Karpas-422 (cell line): ENCODE results near the gene NEDD4L. TPM values are rescaled to one million over a fixed set of nuclear protein-coding genes. Genes with fewer than 3 reads are reported as not detected.

ENCODE experiments used
- DNase-seq: peaks from one replicate; pipeline ENCODE4 v3.0.0-alpha.2; 2015
- H2AFZ ChIP-seq: fragments of 200-600 bp; sonication (generic); 2 replicates; pipeline ENCODE4 v1.6.1; 2014; ENCODE audit warnings: antibody characterized with exemption, low read length, mixed read lengths
- H3K27ac ChIP-seq: fragments of 200-600 bp; sonication (generic); 2 replicates; pipeline ENCODE4 v1.5.1; 2014; ENCODE audit warnings: mild to moderate bottlenecking, low read length, moderate library complexity
- H3K27me3 ChIP-seq: fragments of 200-600 bp; sonication (generic); 2 replicates; pipeline ENCODE4 v1.6.1; 2014; ENCODE audit warnings: low read length, mixed read lengths
- H3K36me3 ChIP-seq: fragments of 200-600 bp; sonication (generic); 2 replicates; pipeline ENCODE4 v1.6.1; 2014; ENCODE audit warnings: low read length, mixed read lengths; ENCODE audit not compliant: insufficient read depth
- H3K4me1 ChIP-seq: fragments of 200-600 bp; sonication (generic); 2 replicates; pipeline ENCODE4 v1.6.1; 2014; ENCODE audit warnings: mild to moderate bottlenecking, low read length, mixed read lengths
- H3K4me2 ChIP-seq: fragments of 200-600 bp; sonication (generic); 2 replicates; pipeline ENCODE4 v1.6.1; 2014; ENCODE audit warnings: low read length, low read depth, mild to moderate bottlenecking; ENCODE audit not compliant: poor library complexity, severe bottlenecking
- H3K4me3 ChIP-seq: fragments of 200-600 bp; sonication (generic); 2 replicates; pipeline ENCODE4 v1.5.1; 2014; ENCODE audit warnings: mild to moderate bottlenecking, antibody characterized with exemption, low read length, mixed read lengths
- H3K79me2 ChIP-seq: fragments of 200-600 bp; sonication (generic); 2 replicates; pipeline ENCODE4 v1.6.1; 2014; ENCODE audit warnings: mild to moderate bottlenecking, low read length, mixed read lengths
- H3K9ac ChIP-seq: fragments of 200-600 bp; sonication (generic); 2 replicates; pipeline ENCODE4 v1.6.0; 2014; ENCODE audit warnings: low read length
- H3K9me2 ChIP-seq: fragments of 200-600 bp; sonication (generic), shearing (Covaris generic); replicated peaks from 2 replicates; pipeline ENCODE4 v1.6.0; 2014; ENCODE audit warnings: mild to moderate bottlenecking, low read length, moderate library complexity; ENCODE audit not compliant: insufficient read depth
- H3K9me3 ChIP-seq: fragments of 300-700, 200-600 bp; sonication (generic); 2 replicates; pipeline ENCODE4 v1.6.1; 2014; ENCODE audit warnings: low read length, mixed read lengths
- H4K20me1 ChIP-seq: fragments of 200-600 bp; sonication (generic); 2 replicates; pipeline ENCODE4 v1.6.1; 2014; ENCODE audit warnings: mild to moderate bottlenecking, antibody characterized with exemption, low read length, low read depth; ENCODE audit not compliant: insufficient read depth
- total RNA-seq: library from RNA; depleted of rRNA; stranded (reverse); fragments of >200 nt; shearing (Covaris generic); gene quantifications from 2 replicates; pipeline ENCODE4 v1.2.3, GENCODE V29; 2014; ENCODE audit warnings: low replicate concordance

Gene NEDD4L
- total RNA-seq, 1 experiment from 2014 or later = 17.1 TPM

DNA sequence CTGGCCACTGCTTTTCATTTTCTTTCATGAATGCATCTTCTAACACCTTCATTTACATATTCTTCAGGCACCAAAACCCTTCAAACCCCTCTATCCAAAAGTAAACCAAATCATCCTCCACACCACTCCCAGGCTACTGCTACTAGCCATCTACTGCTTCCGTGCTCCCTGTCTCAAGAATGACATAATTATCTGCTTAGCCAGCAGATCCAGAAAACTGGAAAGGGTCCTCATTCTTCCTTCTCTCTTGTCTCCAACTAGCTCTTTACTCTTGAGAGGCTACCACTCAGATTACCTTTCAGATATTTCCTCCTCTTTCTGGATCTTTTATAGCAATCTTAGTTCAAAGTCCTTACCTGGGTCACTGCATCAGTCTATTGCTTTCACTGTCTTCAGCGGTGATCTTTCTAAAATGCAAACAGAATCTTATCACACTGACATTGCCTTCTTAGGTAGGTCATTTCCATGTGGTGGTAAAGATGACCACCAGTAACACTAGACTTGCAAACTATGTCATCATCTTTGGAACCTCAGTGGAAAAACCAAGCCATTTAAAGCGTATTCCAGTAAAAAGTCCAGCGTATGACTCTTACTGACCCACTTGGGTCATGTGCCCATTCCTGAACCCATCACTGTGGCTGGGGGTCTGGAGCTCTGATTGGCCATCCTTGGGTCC lies 15.8 kb upstream of the NEDD4L start:
- Histone ChIP-seq H3K36me3 (no peaks in the 10 kb centered on the region), H3K79me2 (no peaks in the 10 kb centered on the region), H3K9me3 (no peaks in the 10 kb centered on the region), H2AFZ (no peak overlapping the region), H4K20me1 (no peaks in the 10 kb centered on the region), H3K27ac (no peak overlapping the region), H3K4me1 (peaks cover 9% of the 10 kb centered on the region), H3K9me2 (no peaks in the 10 kb centered on the region), H3K27me3 (no peaks in the 10 kb centered on the region), H3K4me2 (no peak overlapping the region), H3K9ac (no peak overlapping the region), H3K4me3 (no peak overlapping the region)
- no peak for DNase-seq

DNA sequence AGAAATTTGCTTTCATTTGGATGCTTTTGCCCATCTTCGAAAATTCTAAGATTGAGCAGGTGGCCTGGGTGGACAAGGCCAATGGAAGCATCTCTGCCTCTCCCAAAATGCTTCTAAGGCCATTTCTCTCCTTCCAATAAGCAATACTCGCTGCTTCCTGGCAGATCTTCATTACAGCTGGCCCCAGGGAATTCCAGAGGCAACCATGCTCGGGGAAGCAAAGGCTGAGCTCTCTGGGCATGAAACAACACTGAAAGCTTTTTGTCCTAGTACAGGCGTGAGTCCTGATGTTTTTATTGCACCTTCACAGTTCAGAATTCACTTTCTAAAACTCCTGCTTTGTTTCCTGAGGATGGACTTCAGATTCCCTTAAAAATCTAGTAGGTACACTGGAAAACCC lies 11.8 kb upstream of the NEDD4L start:
- peaks cover 16% of the 10 kb centered on the region for H3K4me1 ChIP-seq
- no peak overlapping the region for H3K4me2 ChIP-seq
- no peaks in the 10 kb centered on the region for H3K36me3 ChIP-seq
- no peak for DNase-seq
- H4K20me1 ChIP-seq = no peaks in the 10 kb centered on the region
- no peaks in the 10 kb centered on the region for H3K9me2 ChIP-seq
- H3K9ac ChIP-seq = no peak overlapping the region
- no peak overlapping the region for H2AFZ ChIP-seq
- no peaks in the 10 kb centered on the region for H3K9me3 ChIP-seq
- H3K27ac ChIP-seq = no peak overlapping the region
- no peaks in the 10 kb centered on the region for H3K27me3 ChIP-seq
- H3K79me2 ChIP-seq = no peaks in the 10 kb centered on the region
- no peak overlapping the region for H3K4me3 ChIP-seq

DNA sequence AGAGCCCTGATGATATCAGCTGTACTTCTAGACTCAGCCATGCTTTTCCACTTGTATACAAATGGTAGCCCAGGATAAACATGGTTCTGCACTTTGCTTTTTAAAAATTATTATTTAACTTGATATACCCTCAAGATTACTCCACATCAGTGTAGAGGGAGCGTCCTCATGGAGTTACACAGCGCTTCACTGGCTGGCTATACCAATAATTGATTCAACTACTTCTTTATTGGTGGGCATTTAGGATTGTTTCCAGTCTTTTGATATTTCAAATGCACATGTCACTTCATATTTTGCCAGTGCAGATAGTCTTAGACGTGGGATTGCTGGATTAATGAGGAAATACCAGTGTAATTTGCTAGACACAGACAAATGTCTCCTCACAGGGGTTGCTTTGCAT lies 10.8 kb upstream of the NEDD4L start:
- Histone ChIP-seq H3K27ac (no peak overlapping the region), H3K9me3 (no peaks in the 10 kb centered on the region), H3K36me3 (no peaks in the 10 kb centered on the region), H3K4me2 (no peak overlapping the region), H3K79me2 (no peaks in the 10 kb centered on the region), H3K4me3 (no peak overlapping the region), H3K9ac (no peak overlapping the region), H2AFZ (no peak overlapping the region), H3K4me1 (peaks cover 16% of the 10 kb centered on the region), H4K20me1 (no peaks in the 10 kb centered on the region), H3K27me3 (no peaks in the 10 kb centered on the region), H3K9me2 (no peaks in the 10 kb centered on the region)
- no peak for DNase-seq

DNA sequence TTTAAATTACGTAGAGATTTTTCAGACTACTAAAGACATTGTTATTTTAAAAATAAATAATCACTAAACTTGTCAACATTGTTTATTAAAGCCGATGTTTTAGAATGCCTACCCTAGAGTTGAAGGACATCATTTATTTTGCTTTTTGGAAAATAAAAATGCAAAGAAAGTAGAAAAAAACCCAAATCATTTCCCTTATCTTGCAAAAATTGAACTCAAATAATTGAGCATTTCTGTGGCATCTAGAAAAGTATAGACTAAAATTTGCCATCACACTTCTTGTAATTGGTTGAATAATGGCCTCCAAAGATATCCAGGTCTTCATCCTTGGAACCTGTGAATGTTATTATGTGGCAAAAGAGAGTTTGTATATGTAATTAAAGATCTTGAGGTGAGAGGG lies 9.7 kb upstream of the NEDD4L start:
- H3K9me2 ChIP-seq = no peaks in the 10 kb centered on the region
- H2AFZ ChIP-seq = no peak overlapping the region
- H3K4me3 ChIP-seq = no peak overlapping the region
- H3K4me2 ChIP-seq = no peak overlapping the region
- DNase-seq = no peak
- H3K9me3 ChIP-seq = no peaks in the 10 kb centered on the region
- H3K9ac ChIP-seq = no peak overlapping the region
- H3K79me2 ChIP-seq = no peaks in the 10 kb centered on the region
- H3K27me3 ChIP-seq = no peaks in the 10 kb centered on the region
- no peaks in the 10 kb centered on the region for H4K20me1 ChIP-seq
- H3K4me1 ChIP-seq = peaks cover 26% of the 10 kb centered on the region
- H3K27ac ChIP-seq = no peak overlapping the region
- no peaks in the 10 kb centered on the region for H3K36me3 ChIP-seq

DNA sequence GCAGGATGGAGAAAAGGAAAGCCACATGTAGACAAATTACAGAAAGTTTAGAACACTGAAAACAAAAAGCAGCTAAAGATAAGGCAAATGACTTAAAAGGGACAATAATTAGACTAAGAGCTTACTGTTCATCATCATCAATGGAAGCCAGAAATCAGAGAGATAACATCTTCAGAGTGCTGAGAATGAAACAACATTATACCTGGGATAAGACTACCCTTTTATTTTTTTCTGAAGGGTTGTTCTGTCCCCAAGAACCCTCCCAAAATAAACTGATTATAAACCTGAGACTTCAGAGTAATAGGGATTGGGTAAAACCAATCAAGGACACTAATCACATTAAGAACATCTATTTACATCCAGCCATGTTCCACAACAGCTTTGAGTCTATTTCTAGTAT lies 6.9 kb upstream of the NEDD4L start:
- no peak for DNase-seq
- Histone ChIP-seq H2AFZ (peak overlapping the region; percentile 38; the same call in 1 of the 2 replicates), H3K36me3 (no peaks in the 10 kb centered on the region), H4K20me1 (no peaks in the 10 kb centered on the region), H3K9me2 (no peaks in the 10 kb centered on the region), H3K4me3 (no peak overlapping the region), H3K9me3 (no peaks in the 10 kb centered on the region), H3K27me3 (no peaks in the 10 kb centered on the region), H3K79me2 (no peaks in the 10 kb centered on the region), H3K27ac (no peak overlapping the region), H3K4me2 (no peak overlapping the region), H3K9ac (no peak overlapping the region), H3K4me1 (peaks cover 26% of the 10 kb centered on the region)

DNA sequence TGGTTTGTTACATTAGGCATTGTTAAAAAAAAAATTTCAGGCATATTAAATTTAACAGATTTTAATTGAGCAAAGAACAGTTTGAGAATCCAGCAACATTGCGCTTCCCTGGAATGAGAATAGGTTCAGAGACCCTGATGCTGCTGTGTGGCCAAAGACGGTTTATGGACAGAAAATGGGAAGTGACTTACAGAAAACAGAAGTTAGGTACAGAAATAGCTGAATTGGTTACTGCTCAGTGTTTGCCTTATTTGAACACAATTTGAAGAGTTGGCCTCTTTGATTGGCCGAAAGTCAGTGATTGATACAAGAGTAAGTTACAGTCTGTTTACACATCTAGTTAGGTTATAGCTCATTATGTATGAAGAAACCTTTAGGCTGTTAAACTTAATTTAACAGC lies 6.0 kb upstream of the NEDD4L start:
- no peaks in the 10 kb centered on the region for H3K9me2 ChIP-seq

DNA sequence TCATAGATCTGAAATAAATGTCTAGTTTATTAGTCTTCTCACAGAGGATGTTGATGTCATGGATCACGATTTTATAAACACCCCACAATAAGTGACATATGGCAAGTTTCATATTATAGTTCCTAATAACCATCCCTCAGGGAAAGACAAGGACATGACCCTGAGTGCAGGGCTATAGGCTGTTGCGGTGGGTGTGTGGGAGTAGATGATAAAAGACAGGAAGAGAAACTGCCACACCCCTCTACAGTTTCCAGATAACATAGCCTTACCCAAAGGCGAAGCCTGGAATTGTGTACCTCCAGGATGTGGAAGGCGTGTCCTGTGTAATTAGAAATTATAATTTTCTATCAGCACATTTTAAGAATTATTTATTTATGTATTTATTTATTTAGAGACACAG lies 2.4 kb upstream of the NEDD4L start:
- H3K27ac ChIP-seq = no peak overlapping the region
- H3K4me2 ChIP-seq = no peak overlapping the region
- peaks cover 14% of the 10 kb centered on the region for H4K20me1 ChIP-seq
- H3K9me3 ChIP-seq = no peaks in the 10 kb centered on the region
- H3K36me3 ChIP-seq = no peaks in the 10 kb centered on the region
- no peaks in the 10 kb centered on the region for H3K27me3 ChIP-seq
- H3K4me1 ChIP-seq = peaks cover 52% of the 10 kb centered on the region
- no peak overlapping the region for H3K4me3 ChIP-seq
- H3K9me2 ChIP-seq = no peaks in the 10 kb centered on the region
- no peaks in the 10 kb centered on the region for H3K79me2 ChIP-seq
- no peak overlapping the region for H3K9ac ChIP-seq
- no peak for DNase-seq
- H2AFZ ChIP-seq = no peak overlapping the region

More for the DNA sequence above, 6.0 kb upstream of the NEDD4L start:
- Histone ChIP-seq H3K27ac (peak overlapping the region; percentile 18; the same call in 1 of the 2 replicates), H3K36me3 (no peaks in the 10 kb centered on the region), H3K4me3 (peak overlapping the region; percentile 23), H3K9me3 (no peaks in the 10 kb centered on the region), H3K9ac (peak overlapping the region; percentile 27; the same call in 1 of the 2 replicates), H2AFZ (0 out of 2 replicates have a peak overlapping the region, but pooled peaks have one; percentile 40), H3K27me3 (no peaks in the 10 kb centered on the region), H3K4me1 (peaks cover 34% of the 10 kb centered on the region), H4K20me1 (no peaks in the 10 kb centered on the region), H3K4me2 (peak overlapping the region; percentile 63), H3K79me2 (no peaks in the 10 kb centered on the region)
- DNase-seq = peak; percentile 82

DNA sequence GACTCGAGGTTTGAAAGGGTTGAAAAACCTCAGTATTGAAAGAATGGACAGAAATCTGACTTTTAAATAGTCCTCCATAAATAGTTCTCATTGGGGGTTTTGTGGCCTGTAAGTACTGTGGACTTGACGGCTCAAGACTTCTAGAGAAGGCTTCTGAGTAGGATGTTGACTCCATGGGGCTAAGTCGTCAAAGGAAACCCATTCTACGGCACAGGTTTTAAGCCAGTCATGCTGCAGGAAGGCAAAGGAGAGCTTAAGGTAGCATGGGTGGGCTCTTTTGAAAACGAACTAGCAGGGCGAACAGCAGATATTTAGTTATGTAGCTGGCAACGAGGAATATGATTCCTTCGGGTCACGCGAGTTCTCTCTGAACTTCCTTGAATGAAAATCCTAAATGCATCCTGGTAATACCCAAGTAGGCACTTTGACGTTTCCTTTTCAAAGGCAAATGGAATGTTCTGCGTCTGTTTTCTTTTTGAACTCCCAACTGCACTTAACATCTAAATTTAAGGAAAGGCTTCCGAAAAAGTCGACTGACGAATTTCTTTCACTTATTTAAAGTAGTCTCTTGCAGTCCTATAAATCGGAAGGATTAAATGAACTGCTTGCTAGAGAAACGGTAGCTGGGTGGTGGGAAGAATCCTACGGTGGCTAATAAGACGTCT lies 1.1 kb upstream of the NEDD4L start:
- Histone ChIP-seq H3K36me3 (no peaks in the 10 kb centered on the region), H3K4me3 (peak overlapping the region; percentile 90), H3K27me3 (no peaks in the 10 kb centered on the region), H3K9ac (peak overlapping the region; percentile 18), H3K9me3 (no peaks in the 10 kb centered on the region), H4K20me1 (peaks cover 20% of the 10 kb centered on the region), H2AFZ (0 out of 2 replicates have a peak overlapping the region, but pooled peaks have one; percentile 8), H3K79me2 (no peaks in the 10 kb centered on the region), H3K4me2 (peak overlapping the region; percentile 100), H3K27ac (peak overlapping the region; percentile 15; the same call in 1 of the 2 replicates), H3K4me1 (peaks cover 44% of the 10 kb centered on the region), H3K9me2 (no peaks in the 10 kb centered on the region)
- DNase-seq = peak; percentile 63
